K562 (cell line): Measurements from ENCODE around the gene UBA7. TPM values are rescaled to one million over a fixed set of nuclear protein-coding genes. Genes with fewer than 3 reads are reported as not detected.

Experiments used
- FOSL1 ChIP-seq: fragments of 200-800 bp; sonication (Bioruptor generic); conservative IDR thresholded peaks from 2 replicates; pipeline ENCODE4 v1.6.1; 2016; ENCODE audit warnings: missing genetic modification characterization, missing compliant biosample characterization
- FOXJ3 ChIP-seq: sonication (generic); formaldehyde crosslinking; IDR thresholded peaks from 2 replicates; pipeline ENCODE4 v1.4.0; 2020; ENCODE audit warnings: mild to moderate bottlenecking, missing genetic modification reagents
- KLF6 ChIP-seq: fragments of 250-450 bp; sonication (Bioruptor Pico); IDR thresholded peaks from 2 replicates; pipeline ENCODE4 v1.4.0; 2020; ENCODE audit warnings: mild to moderate bottlenecking, moderate library complexity, borderline replicate concordance
- NR1H2 ChIP-seq: sonication (generic); formaldehyde crosslinking; IDR thresholded peaks from 2 replicates; pipeline ENCODE4 v1.4.0; 2020; ENCODE audit warnings: mild to moderate bottlenecking, missing genetic modification reagents
- POLR2A ChIP-seq: fragments of 450-650 bp; conservative IDR thresholded peaks from 2 replicates; pipeline ENCODE4 v1.6.1; 2016
- RAD51 ChIP-seq: fragments of 450-650 bp; IDR thresholded peaks from 2 replicates; pipeline ENCODE4 v1.7.1; 2016; ENCODE audit warnings: low read depth, mild to moderate bottlenecking, borderline replicate concordance
- SMAD4 ChIP-seq: fragments of 250-450 bp; sonication (Bioruptor Pico); conservative IDR thresholded peaks from 2 replicates; pipeline ENCODE4 v1.8.0; 2021; ENCODE audit warnings: inconsistent platforms, mild to moderate bottlenecking, moderate library complexity
- ZNF589 ChIP-seq: fragments of 200-800 bp; sonication (Bioruptor generic); IDR thresholded peaks from 2 replicates; pipeline ENCODE4 v1.6.1; 2016; ENCODE audit warnings: low read depth, missing genetic modification characterization, missing compliant biosample characterization
- polyA plus RNA-seq, 8 experiments: library from polyadenylated mRNA; depleted of rRNA in 4 of 8; stranded (reverse) in 5 of 8; unstranded in 3 of 8; fragments of >200 nt; fragmentation: Nextera tagmentation in 2 of 8; fragmentation: Illumina TruSeq in 1 of 8; extraction: Ambion mirVana in 2 of 8; extraction: Trizol in 1 of 8; gene quantifications; 2 replicates each; pipeline versions ENCODE4 v1.2.1 to v1.2.3, GENCODE V29; 2011 to 2014; ENCODE audit warnings: inconsistent platforms in 1 of 8, missing spikeins in 1 of 8
- total RNA-seq, 7 experiments: library from RNA; depleted of rRNA in 6 of 7; stranded (reverse); fragments of >200 nt in 6 of 7; fragmentation: Illumina TruSeq in 2 of 7; extraction: Trizol in 2 of 7; gene quantifications; 2 replicates each; pipeline versions ENCODE4 v1.2.1 to v1.2.3, GENCODE V29; 2011 to 2021; ENCODE audit warnings: low replicate concordance in 1 of 7
- TF ChIP-seq, protein P1 (sequence below): fragments of 450-650 bp; IDR thresholded peaks from 2 replicates; pipeline ENCODE4 v1.6.1; 2016; ENCODE audit warnings: low read depth, mild to moderate bottlenecking, moderate library complexity
- TF ChIP-seq, protein P2 (sequence below), 2 experiments: fragments of 450-650 bp in 1 of 2; IDR thresholded peaks; 2 replicates each; pipeline ENCODE4 v1.6.1; 2011 to 2017; ENCODE audit warnings: low read depth in 2 of 2, antibody characterized with exemption in 1 of 2, borderline replicate concordance in 1 of 2, low read length in 1 of 2, mild to moderate bottlenecking in 1 of 2, mixed read lengths in 1 of 2; ENCODE audit not compliant: control insufficient read depth in 1 of 2
- TF ChIP-seq, protein P3 (sequence below): fragments of 450-650 bp; IDR thresholded peaks from 2 replicates; pipeline ENCODE4 v1.6.1; 2017; ENCODE audit warnings: antibody characterized with exemption, mild to moderate bottlenecking

UBA7 gene
- total and polyA plus RNA-seq, 9 of the 15 experiments (the other 6 are each of a cell fraction or from before 2014, with no cell fraction given): 0.17 to 3.3 (median 2.0) TPM

DNA sequence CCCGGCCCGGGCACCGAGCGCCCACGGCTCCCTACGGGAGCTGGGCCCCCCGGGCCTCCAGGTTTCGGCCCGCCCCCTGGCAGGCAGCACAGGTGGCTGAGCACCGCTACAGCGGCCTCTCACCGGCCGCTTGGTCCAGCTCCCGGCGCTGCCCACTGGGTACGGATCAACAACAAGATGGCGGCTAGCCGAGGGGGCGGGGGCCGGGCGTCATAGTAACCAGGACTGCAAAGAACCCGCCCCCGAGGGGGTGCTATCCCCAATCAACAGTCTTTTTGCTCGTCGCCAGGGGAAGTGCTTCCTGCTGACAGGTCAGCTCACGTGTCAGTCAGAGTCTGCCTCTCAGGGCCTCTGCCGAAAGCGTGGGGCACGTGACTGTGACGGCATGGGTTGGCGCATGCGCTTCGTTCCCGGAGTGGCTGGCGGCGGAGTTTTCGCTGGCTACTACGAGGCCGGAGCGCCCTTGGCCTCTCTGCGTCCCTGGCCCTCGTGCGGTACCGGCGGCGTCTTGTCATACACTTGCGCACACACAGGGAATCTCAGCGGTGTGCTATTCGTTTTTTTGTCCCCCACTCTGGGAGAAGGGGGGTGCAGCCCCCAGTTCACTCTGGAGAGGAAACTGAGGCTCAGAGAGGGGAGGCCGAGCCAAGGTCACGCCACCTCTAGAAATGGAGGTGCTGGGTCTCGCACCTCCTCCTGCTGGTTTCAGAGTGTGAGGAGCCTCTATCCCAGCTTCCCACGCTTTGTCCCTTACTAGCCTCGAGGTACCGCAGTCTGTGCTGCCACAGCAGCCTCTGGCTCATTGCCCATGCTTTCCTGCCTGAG is 27.2 kb downstream of the UBA7 start, which contains the start of gene IP6K1 (continued):
- TF ChIP-seq KLF6 (CRISPR knock-in tag) (no peak), RAD51 (peak; percentile 97), FOSL1 (no peak), POLR2A (peak; percentile 87), ZNF589 (peak; percentile 59; the same call in 1 of the 2 replicates), NR1H2 (CRISPR knock-in tag) (no peak), FOXJ3 (CRISPR knock-in tag) (no peak), SMAD4 (CRISPR knock-in tag) (peak; percentile 70)
- TF ChIP-seq, protein P1, sequence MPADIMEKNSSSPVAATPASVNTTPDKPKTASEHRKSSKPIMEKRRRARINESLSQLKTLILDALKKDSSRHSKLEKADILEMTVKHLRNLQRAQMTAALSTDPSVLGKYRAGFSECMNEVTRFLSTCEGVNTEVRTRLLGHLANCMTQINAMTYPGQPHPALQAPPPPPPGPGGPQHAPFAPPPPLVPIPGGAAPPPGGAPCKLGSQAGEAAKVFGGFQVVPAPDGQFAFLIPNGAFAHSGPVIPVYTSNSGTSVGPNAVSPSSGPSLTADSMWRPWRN: peak; percentile 33; the same call in 1 of the 2 replicates
- TF ChIP-seq, protein P2, sequence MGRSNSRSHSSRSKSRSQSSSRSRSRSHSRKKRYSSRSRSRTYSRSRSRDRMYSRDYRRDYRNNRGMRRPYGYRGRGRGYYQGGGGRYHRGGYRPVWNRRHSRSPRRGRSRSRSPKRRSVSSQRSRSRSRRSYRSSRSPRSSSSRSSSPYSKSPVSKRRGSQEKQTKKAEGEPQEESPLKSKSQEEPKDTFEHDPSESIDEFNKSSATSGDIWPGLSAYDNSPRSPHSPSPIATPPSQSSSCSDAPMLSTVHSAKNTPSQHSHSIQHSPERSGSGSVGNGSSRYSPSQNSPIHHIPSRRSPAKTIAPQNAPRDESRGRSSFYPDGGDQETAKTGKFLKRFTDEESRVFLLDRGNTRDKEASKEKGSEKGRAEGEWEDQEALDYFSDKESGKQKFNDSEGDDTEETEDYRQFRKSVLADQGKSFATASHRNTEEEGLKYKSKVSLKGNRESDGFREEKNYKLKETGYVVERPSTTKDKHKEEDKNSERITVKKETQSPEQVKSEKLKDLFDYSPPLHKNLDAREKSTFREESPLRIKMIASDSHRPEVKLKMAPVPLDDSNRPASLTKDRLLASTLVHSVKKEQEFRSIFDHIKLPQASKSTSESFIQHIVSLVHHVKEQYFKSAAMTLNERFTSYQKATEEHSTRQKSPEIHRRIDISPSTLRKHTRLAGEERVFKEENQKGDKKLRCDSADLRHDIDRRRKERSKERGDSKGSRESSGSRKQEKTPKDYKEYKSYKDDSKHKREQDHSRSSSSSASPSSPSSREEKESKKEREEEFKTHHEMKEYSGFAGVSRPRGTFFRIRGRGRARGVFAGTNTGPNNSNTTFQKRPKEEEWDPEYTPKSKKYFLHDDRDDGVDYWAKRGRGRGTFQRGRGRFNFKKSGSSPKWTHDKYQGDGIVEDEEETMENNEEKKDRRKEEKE (IDR thresholded peaks at IDR 0.05; ENCODE audit: borderline replicate concordance in 1 of 2, control insufficient read depth in 1 of 2, low read depth in 2 of 2, low read length in 1 of 2): no peak
- TF ChIP-seq, protein P3, sequence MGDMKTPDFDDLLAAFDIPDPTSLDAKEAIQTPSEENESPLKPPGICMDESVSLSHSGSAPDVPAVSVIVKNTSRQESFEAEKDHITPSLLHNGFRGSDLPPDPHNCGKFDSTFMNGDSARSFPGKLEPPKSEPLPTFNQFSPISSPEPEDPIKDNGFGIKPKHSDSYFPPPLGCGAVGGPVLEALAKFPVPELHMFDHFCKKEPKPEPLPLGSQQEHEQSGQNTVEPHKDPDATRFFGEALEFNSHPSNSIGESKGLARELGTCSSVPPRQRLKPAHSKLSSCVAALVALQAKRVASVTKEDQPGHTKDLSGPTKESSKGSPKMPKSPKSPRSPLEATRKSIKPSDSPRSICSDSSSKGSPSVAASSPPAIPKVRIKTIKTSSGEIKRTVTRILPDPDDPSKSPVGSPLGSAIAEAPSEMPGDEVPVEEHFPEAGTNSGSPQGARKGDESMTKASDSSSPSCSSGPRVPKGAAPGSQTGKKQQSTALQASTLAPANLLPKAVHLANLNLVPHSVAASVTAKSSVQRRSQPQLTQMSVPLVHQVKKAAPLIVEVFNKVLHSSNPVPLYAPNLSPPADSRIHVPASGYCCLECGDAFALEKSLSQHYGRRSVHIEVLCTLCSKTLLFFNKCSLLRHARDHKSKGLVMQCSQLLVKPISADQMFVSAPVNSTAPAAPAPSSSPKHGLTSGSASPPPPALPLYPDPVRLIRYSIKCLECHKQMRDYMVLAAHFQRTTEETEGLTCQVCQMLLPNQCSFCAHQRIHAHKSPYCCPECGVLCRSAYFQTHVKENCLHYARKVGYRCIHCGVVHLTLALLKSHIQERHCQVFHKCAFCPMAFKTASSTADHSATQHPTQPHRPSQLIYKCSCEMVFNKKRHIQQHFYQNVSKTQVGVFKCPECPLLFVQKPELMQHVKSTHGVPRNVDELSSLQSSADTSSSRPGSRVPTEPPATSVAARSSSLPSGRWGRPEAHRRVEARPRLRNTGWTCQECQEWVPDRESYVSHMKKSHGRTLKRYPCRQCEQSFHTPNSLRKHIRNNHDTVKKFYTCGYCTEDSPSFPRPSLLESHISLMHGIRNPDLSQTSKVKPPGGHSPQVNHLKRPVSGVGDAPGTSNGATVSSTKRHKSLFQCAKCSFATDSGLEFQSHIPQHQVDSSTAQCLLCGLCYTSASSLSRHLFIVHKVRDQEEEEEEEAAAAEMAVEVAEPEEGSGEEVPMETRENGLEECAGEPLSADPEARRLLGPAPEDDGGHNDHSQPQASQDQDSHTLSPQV: peak; percentile 96
